DND-41 (cell line): ENCODE measurements around the gene EPS15.
"Not testable (repeated sequence)": the region's sequence is repeated elsewhere in the genome, so short reads cannot be mapped to it uniquely, and the experiment has no call there.

Experiments
- ATAC-seq: fragments of 200-7000 bp; cut with Tn5 transposase; 3 replicates; pipeline ENCODE4 v1.9.1; 2021; ENCODE audit warnings: low read depth; ENCODE audit not compliant: insufficient read depth
- DNase-seq: peaks from one replicate; pipeline ENCODE4 v3.0.0-alpha.2; 2020
- H2AFZ ChIP-seq: 2 replicates; pipeline ENCODE4 v1.6.0; 2012; ENCODE audit warnings: low read depth, low read length
- H3K27ac ChIP-seq: 2 replicates; pipeline ENCODE4 v1.5.1; 2012; ENCODE audit warnings: low read length, inconsistent platforms
- H3K27me3 ChIP-seq: fragments of 200-600 bp; sonication (generic); 2 replicates; pipeline ENCODE4 v1.6.0; 2012; ENCODE audit warnings: low read length, mild to moderate bottlenecking, inconsistent platforms; ENCODE audit not compliant: insufficient read depth, poor library complexity
- H3K36me3 ChIP-seq: 2 replicates; pipeline ENCODE4 v1.5.1; 2012; ENCODE audit warnings: low read length, inconsistent platforms; ENCODE audit not compliant: insufficient read depth
- H3K4me1 ChIP-seq: 2 replicates; pipeline ENCODE4 v1.5.1; 2012; ENCODE audit warnings: mild to moderate bottlenecking, low read length; ENCODE audit not compliant: insufficient read depth
- H3K4me2 ChIP-seq: 2 replicates; pipeline ENCODE4 v1.6.0; 2012; ENCODE audit warnings: mild to moderate bottlenecking, moderate library complexity, low read length, inconsistent platforms; ENCODE audit not compliant: insufficient read depth
- H3K4me3 ChIP-seq, 2 experiments: fragments of 200-600 bp in 1 of 2; shearing (Covaris generic) in 1 of 2; 2 replicates each; pipeline ENCODE4 v1.5.1; 2012 to 2016; ENCODE audit warnings: inconsistent platforms in 2 of 2, low read length in 2 of 2, mild to moderate bottlenecking in 2 of 2, low read depth in 1 of 2, moderate library complexity in 1 of 2
- H3K79me2 ChIP-seq: 2 replicates; pipeline ENCODE4 v1.6.0; 2012; ENCODE audit warnings: low read length, inconsistent platforms; ENCODE audit not compliant: insufficient read depth
- H3K9ac ChIP-seq: 2 replicates; pipeline ENCODE4 v1.6.0; 2012; ENCODE audit warnings: low read depth, mild to moderate bottlenecking, inconsistent platforms, low read length, moderate library complexity
- H3K9me3 ChIP-seq: 2 replicates; pipeline ENCODE4 v1.5.1; 2012; ENCODE audit warnings: low read length, moderate library complexity, mild to moderate bottlenecking, inconsistent platforms; ENCODE audit not compliant: insufficient read depth, severe bottlenecking
- H4K20me1 ChIP-seq: 2 replicates; pipeline ENCODE4 v1.6.0; 2012; ENCODE audit warnings: low read length; ENCODE audit not compliant: insufficient read depth
- EZH2 ChIP-seq: IDR thresholded peaks from 3 replicates; pipeline ENCODE4 v1.6.1; 2012; ENCODE audit warnings: borderline replicate concordance, low read depth, mild to moderate bottlenecking, moderate library complexity, low read length, inconsistent platforms; ENCODE audit not compliant: severe bottlenecking
- TF ChIP-seq, protein P1 (sequence below): IDR thresholded peaks from 2 replicates; pipeline ENCODE4 v1.5.1; 2012; ENCODE audit warnings: borderline replicate concordance, low read length, moderate library complexity, mild to moderate bottlenecking; ENCODE audit not compliant: poor library complexity, severe bottlenecking; ENCODE audit errors: extremely low read depth

Gene EPS15

GRCh38 chr1:51566260-51566659 is 47.2 kb upstream of the EPS15 start:
- no peak overlapping the region for H3K9ac ChIP-seq
- H4K20me1 ChIP-seq, result no peaks in the 10 kb centered on the region
- no peaks in the 10 kb centered on the region for H3K79me2 ChIP-seq
- DNase-seq (no peak), ATAC-seq (no peak)
- no peak overlapping the region for H3K27ac ChIP-seq
- H3K4me1 ChIP-seq, result peaks cover 20% of the 10 kb centered on the region
- no peaks in the 10 kb centered on the region for H3K27me3 ChIP-seq
- no peaks in the 10 kb centered on the region for H3K9me3 ChIP-seq
- TF ChIP-seq, protein P1, sequence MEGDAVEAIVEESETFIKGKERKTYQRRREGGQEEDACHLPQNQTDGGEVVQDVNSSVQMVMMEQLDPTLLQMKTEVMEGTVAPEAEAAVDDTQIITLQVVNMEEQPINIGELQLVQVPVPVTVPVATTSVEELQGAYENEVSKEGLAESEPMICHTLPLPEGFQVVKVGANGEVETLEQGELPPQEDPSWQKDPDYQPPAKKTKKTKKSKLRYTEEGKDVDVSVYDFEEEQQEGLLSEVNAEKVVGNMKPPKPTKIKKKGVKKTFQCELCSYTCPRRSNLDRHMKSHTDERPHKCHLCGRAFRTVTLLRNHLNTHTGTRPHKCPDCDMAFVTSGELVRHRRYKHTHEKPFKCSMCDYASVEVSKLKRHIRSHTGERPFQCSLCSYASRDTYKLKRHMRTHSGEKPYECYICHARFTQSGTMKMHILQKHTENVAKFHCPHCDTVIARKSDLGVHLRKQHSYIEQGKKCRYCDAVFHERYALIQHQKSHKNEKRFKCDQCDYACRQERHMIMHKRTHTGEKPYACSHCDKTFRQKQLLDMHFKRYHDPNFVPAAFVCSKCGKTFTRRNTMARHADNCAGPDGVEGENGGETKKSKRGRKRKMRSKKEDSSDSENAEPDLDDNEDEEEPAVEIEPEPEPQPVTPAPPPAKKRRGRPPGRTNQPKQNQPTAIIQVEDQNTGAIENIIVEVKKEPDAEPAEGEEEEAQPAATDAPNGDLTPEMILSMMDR, result peak; percentile 10
- no peak for TF ChIP-seq EZH2
- H3K36me3 ChIP-seq, result no peaks in the 10 kb centered on the region
- H2AFZ ChIP-seq, result no peak overlapping the region
- no peak overlapping the region for H3K4me3 ChIP-seq
- H3K4me2 ChIP-seq, result no peak overlapping the region

DNA sequence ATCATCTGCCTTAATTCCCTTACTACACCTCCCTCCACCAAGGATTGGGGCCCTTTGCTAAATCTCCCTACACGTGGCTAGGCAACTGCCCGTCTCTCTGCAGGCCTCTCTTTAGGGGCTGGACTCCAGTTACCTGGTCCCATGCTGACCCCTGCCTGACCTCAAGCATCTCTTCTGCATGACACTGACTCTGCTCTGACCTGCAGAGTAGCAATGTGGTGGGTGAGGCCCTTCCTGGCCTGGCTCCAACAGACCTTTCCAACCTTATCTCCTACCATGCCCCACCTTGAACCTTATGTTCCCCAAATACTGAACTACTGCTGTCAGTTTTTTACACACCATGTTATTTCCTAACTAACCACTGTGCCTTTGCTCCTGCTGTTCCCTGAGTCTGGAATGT is 45.9 kb upstream of the EPS15 start:
- no peak overlapping the region for H3K27ac ChIP-seq
- DNase-seq, result no peak
- TF ChIP-seq, protein P1, result no peak
- no peak for TF ChIP-seq EZH2
- H3K4me1 ChIP-seq, result peaks cover 14% of the 10 kb centered on the region
- ATAC-seq, result no peak
- H3K27me3 ChIP-seq, result no peaks in the 10 kb centered on the region
- H2AFZ ChIP-seq, result no peak overlapping the region
- H4K20me1 ChIP-seq, result no peaks in the 10 kb centered on the region
- no peak overlapping the region for H3K4me2 ChIP-seq
- no peaks in the 10 kb centered on the region for H3K79me2 ChIP-seq
- no peak overlapping the region for H3K9ac ChIP-seq
- no peaks in the 10 kb centered on the region for H3K36me3 ChIP-seq
- H3K9me3 ChIP-seq, result no peaks in the 10 kb centered on the region
- no peak overlapping the region for H3K4me3 ChIP-seq

GRCh38 chr1:51564124-51564523 is 45.1 kb upstream of the EPS15 start:
- no peak overlapping the region for H3K9ac ChIP-seq
- no peak overlapping the region for H3K4me3 ChIP-seq
- H2AFZ ChIP-seq, result no peak overlapping the region
- no peaks in the 10 kb centered on the region for H3K9me3 ChIP-seq
- H3K79me2 ChIP-seq, result no peaks in the 10 kb centered on the region
- H3K27ac ChIP-seq, result no peak overlapping the region
- TF ChIP-seq, protein P1, result no peak
- TF ChIP-seq EZH2, result no peak
- H4K20me1 ChIP-seq, result no peaks in the 10 kb centered on the region
- H3K36me3 ChIP-seq, result no peaks in the 10 kb centered on the region
- DNase-seq (no peak), ATAC-seq (no peak)
- peaks cover 5% of the 10 kb centered on the region for H3K4me1 ChIP-seq
- H3K27me3 ChIP-seq, result no peaks in the 10 kb centered on the region
- no peak overlapping the region for H3K4me2 ChIP-seq

DNA sequence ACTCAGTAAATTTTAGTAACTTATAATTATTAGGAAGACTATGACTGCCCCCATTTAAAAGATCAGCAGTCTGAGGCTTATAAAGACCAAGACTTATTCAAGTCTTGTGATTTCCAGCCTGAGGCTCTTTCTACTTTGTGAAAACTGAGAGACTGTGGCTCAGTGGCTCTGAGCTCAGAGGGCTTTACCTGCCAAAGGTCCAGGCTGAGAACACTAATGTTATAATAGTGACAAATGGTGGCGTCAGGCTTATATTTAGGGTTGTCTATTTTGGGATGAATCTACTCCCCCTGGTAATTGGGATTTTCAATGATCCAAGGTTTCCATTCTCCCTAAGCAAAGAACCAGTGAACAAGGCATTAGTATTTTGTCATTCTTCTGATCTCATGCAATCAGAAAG is 42.6 kb upstream of the EPS15 start:
- no peak overlapping the region for H3K9ac ChIP-seq
- H3K9me3 ChIP-seq, result no peaks in the 10 kb centered on the region
- no peaks in the 10 kb centered on the region for H3K79me2 ChIP-seq
- H3K27me3 ChIP-seq, result no peaks in the 10 kb centered on the region
- DNase-seq (no peak), ATAC-seq (no peak)
- H4K20me1 ChIP-seq, result no peaks in the 10 kb centered on the region
- no peak overlapping the region for H3K27ac ChIP-seq
- TF ChIP-seq, protein P1, result no peak
- TF ChIP-seq EZH2, result no peak
- no peak overlapping the region for H2AFZ ChIP-seq
- H3K36me3 ChIP-seq, result no peaks in the 10 kb centered on the region
- H3K4me2 ChIP-seq, result no peak overlapping the region
- H3K4me1 ChIP-seq, result no peaks in the 10 kb centered on the region
- no peak overlapping the region for H3K4me3 ChIP-seq

- not testable (repeated sequence) for H3K9ac ChIP-seq, H3K4me1 ChIP-seq, H3K36me3 ChIP-seq, H3K9me3 ChIP-seq, H3K4me3 ChIP-seq, H3K79me2 ChIP-seq, H3K4me2 ChIP-seq, H4K20me1 ChIP-seq, H3K27me3 ChIP-seq, H3K27ac ChIP-seq, H2AFZ ChIP-seq, ATAC-seq, DNase-seq
Measured at GRCh38 chr1:51560895-51561294, 41.8 kb upstream of the EPS15 start.
